ENCODE results near the gene GAB1.
A peak's percentile ranks its signal among the peaks of the same experiment; 100 is the strongest.

Gene GAB1

GRCh38 chr4:143359644-143360193 lies 23.0 kb downstream of the GAB1 start:
- no peak for DNase-seq

DNA sequence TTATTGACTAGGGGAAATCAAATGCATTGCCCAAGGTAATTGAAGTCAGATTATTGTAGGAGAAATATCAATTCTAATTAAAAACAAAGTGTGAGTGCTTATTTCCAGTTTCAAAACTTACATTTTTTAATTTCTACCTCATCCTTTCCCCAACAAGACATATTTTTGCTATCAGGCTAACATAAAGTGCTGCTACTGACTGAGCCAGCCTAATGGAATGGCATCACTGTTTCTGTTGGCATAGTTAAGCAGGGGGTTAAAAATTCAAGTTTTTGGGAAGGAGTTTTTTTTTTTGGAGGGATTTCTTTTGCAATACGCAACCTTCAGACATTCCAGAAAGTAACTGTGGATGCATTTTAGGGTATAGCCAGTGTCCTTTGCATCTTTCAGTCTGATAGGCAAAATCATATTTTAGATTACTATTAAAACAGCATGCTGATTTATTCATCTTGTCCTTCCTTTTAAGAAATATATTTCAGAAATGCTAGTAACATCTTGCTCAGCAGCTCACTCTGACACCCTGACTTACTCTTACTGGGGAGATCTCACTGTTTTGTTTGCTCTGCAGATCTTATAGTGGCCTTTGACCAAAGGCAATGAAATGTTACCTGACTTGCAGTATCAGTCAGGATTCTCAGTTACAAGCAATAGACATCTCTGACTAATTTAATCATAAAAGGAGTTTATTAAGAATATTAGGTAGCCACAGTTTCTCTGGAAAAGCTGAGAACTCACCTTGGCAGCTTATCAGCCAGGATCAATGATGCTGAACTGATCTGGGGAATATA lies 24.4 kb downstream of the GAB1 start:
- no peak for DNase-seq

DNA sequence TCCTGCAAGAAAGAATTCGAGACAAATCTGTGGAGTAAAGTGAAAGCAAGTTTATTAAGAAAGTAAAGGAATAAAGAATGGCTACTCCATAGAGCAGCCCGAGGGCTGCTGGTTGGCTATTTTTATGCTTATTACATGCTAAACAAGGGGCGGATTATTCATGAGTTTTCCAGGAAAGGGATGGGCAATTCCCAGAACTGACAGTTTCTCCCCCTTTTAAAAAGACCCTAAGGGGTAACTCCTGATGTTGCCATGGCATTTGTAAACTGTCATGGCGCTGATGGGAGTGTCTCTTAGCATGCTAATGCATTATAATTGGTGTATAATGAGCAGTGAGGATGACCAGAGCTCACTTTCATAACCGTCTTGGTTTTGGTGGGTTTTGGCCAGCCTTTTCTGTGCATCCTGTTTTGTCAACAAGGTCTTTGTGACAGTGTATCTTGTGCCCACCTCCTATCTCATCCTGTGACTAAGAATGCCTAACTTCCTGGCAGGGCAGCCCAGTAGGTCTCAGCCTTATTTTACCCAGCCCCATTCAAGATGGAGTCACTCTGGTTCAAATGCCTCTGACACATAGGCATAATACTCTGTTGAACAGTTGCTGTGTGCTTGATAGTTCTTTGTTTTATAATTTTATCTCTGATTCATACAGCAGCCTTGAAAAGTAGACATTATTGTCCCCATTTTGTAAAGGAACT lies 25.8 kb downstream of the GAB1 start:
- DNase-seq = no peak

GRCh38 chr4:143363332-143363731 lies 26.7 kb downstream of the GAB1 start:
- DNase-seq = no peak

- DNase-seq = no peak
Observed at GRCh38 chr4:143364063-143364462, 27.4 kb downstream of the GAB1 start.

DNA sequence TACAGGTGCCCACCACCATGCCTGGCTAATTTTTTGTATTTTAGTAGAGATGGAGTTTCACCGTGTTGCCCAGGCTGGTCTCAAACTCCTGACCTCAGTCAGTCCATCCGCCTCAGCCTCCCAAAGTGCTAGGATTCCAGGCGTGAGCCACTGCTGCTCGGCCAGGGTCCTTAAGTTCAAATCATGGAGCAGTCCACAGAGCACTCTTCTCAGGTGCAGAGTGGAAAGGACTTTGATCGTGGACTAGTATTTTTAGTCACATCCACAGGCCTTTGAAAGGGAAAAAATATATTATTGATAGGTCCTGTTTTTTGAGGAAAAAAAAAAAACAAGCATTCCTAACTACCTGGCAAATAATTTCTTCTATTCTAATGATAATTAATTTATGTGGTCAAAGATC lies 31.2 kb downstream of the GAB1 start:
- DNase-seq = no peak

- DNase-seq = no peak
Observed at GRCh38 chr4:143369552-143369951, 32.9 kb downstream of the GAB1 start.

DNA sequence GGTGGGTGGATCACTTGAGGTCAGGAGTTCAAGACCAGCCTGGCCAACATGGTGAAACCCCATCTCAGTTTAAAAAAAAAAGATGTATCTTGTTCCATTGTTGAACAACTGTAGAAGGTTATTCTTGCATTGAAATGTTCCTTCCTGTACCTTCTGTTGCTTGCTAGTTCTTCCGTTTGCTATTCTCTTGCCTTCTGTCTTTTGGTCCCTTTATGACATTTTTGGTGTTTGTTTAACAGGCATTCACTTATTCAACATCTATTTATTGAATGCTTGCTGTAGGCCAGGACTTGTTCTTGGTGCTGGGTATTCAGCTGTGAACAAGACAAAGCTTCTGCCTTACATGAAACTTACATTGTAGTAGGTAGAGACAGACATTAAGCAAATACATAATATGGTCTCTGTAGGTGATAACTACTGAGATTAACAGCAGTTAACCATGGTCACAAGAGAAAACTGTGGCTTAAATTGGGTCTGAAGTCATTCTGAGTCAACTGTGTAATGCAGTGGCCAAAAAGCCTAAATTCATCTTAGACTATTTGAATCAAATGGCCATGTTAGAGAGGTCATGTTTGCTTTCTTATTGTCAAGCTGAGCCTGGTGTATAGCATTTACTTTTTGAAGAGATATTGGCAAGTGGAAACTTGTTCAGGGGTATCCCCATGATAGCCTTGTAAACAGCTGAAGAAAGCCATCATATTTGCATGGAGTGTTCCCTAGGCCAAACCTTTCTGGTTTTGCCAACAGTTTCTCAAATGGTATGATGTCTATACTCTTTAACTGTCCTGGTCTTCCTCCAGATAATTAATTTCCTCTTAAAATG lies 35.6 kb downstream of the GAB1 start:
- DNase-seq = no peak

DNA sequence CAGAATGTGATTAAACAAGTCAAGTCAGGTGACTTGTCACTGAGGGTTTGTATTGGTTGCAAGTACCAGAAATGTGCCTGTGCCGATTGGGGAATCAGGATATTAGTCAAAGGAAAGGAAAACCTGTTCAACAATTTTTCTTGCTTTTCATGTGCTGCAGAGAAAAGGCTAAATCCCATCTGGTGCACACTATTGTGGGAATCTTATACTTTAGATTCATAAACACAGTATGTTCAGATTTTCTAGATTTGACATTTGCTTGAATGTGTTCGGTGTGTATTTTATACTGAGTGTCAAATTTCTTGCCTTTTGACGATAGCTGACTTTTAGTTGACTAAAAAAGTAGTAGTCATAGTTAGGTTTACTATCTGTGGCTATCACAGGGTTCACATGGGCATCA lies 37.6 kb downstream of the GAB1 start:
- no peak for DNase-seq

DNA sequence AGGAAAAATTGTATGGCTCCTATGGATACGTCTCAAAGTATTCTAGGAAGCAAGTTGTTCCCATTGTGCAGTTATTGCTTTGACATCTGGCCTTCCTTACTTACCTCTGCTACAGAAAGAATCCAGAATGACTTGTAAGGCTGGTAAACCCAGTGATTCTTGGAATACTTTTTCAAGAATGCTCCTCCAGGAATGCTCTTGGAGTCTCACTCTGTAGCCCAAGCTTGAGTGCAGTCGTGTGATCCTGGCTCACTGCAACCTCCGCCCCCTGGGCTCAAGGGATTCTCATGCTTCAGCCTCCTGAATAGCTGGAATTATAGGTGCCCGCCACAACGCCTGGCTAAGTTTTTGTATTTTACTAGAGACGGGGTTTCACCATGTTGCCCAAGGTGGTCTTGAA lies 38.1 kb downstream of the GAB1 start:
- DNase-seq = no peak

- DNase-seq = peak; percentile 72
Observed at GRCh38 chr4:143375326-143376073, 38.8 kb downstream of the GAB1 start.

- no peak for DNase-seq
Observed at GRCh38 chr4:143377611-143378099, 41.0 kb downstream of the GAB1 start.

- peak; percentile 63 for DNase-seq
Observed at GRCh38 chr4:143380629-143381028, 44.0 kb downstream of the GAB1 start.

GRCh38 chr4:143381189-143382118 lies 44.8 kb downstream of the GAB1 start:
- peak; percentile 93 for DNase-seq

- no peak for DNase-seq
Observed at GRCh38 chr4:143382596-143382995, 45.9 kb downstream of the GAB1 start.

- DNase-seq = no peak
Observed at GRCh38 chr4:143383005-143383574, 46.4 kb downstream of the GAB1 start.

DNA sequence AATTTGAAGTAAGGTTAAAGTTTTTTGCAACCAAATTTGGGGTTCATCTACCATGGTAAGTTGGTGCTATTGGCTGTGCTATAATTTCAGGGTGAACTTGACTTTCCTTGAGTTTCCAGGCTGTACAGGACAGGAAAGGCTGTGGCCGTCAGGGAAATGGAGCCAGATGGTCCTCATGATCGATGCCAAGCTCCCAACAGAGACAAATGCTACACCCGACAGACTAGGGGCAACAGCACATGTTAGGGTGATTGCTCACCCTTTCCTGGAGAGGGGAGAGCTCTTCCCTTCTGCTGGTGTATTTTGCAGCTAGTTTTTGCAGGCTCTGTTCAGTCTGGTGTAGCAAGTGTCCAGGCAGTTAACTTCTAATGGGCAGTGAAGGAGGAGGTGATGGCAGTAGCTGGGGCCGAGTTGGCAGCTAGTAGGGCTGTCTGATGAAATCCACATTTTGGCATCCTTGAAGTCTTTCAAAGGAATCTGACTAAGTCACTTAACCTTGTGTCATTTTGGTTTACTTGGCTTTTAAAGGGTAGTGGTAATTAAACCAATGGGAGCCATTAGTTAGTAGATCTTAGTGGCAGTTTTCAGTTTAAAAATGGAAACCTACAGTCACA lies 47.8 kb downstream of the GAB1 start:
- DNase-seq = no peak

GRCh38 chr4:143386812-143387211 lies 50.1 kb downstream of the GAB1 start:
- no peak for DNase-seq

DNA sequence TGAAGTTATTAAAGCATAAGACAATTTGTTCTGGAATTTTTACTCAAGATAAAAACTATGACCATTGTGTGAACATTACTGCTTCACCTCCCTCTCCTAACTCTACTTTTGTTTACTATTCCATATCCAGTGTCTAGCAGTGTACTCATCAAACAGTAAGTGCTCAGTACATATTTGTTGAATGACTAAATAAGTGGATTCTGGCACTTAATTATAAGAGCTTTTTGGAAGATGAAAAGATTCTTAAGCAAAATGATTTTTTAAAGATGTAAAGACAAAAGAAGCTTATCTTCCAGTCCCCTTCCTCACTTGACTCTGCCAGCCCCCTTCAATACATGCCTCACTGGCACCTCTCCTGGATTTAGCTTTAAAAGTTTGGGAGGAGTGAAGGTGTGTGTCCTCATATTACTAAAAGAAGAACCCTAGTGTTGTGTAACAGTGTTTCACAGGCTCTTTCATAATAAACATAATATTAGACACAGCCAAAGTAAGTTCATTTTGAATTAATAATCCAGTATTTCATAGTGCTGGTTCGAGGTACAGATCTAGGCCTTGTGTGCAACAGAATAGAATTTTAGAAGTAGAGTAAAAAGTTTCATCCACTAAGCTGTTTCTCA lies 53.0 kb downstream of the GAB1 start:
- DNase-seq = no peak

DNA sequence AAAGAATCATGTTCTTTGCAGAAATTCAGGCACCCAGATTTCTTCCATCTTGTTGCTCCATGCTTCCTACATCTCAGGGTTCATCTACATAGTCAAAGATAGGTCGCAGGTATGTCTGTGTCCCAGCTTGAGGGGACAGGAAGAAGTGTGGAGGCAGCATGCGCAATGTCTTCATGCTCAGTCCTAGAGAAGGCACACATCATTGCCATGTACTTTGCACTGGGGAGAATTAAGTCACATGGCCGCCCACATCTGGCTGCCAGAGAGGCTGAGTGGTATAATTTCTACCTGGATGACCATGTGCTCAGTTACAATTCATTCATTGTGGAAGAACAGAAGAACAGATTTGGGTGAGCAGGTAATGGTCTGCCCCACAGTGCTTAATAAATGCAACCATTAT lies 54.1 kb downstream of the GAB1 start:
- no peak for DNase-seq
